ENCODE results near the gene FAM9C. TPM values are rescaled to one million over a fixed set of nuclear protein-coding genes. Genes with fewer than 3 reads are reported as not detected.

FAM9C gene
- total and polyA plus RNA-seq, 2 donors from 2014 or later, result not detected

- no peak for DNase-seq
- H3K4me3 ChIP-seq (ENCODE audit: low read length in 3 of 3), result peak overlapping the region in 1 of 3 donors; percentile 41
- no peaks in the 10 kb centered on the region for H3K9me3 ChIP-seq (ENCODE audit: control insufficient read depth in 2 of 3, insufficient read depth in 1 of 3, low read length in 3 of 3)
- peak overlapping the region in 1 of 2 donors; percentile 47 for H3K27ac ChIP-seq (ENCODE audit: low read depth in 2 of 2, low read length in 2 of 2)
- FAIRE-seq, result no peak
- no peak overlapping the region for H3K9ac ChIP-seq (ENCODE audit: low read length in 3 of 3)
- H3K36me3 ChIP-seq (ENCODE audit: control insufficient read depth in 2 of 3, insufficient read depth in 3 of 3, low read length in 3 of 3), result no peaks in the 10 kb centered on the region
- H3K27me3 ChIP-seq (ENCODE audit: control insufficient read depth, insufficient read depth, low read length), result no peaks in the 10 kb centered on the region
- intact Hi-C loops (cut with DNase I), result no loop called here
- H3K4me1 ChIP-seq (ENCODE audit: control insufficient read depth in 2 of 3, insufficient read depth in 2 of 3, low read depth in 1 of 3, low read length in 3 of 3), result peaks cover 0 to 10% (median 0%) of the 10 kb centered on the region in 3 donors
- no peak for TF ChIP-seq CTCF (IDR thresholded peaks at IDR 0.05; ENCODE audit: borderline replicate concordance, extremely low read depth, insufficient read depth)
These were observed 14.9 kb downstream of the FAM9C start for GRCh38 chrX:13029637-13029886.

- FAIRE-seq (no peak), DNase-seq (peak in 4 of 5 donors; percentile 39 to 89 (median 76))
- Histone ChIP-seq H3K27me3 (ENCODE audit: control insufficient read depth, insufficient read depth, low read length) (no peaks in the 10 kb centered on the region), H3K9me3 (ENCODE audit: control insufficient read depth in 2 of 3, insufficient read depth in 1 of 3, low read length in 3 of 3) (no peaks in the 10 kb centered on the region), H3K4me3 (ENCODE audit: low read length in 3 of 3) (peak overlapping the region in 1 of 3 donors; percentile 41), H3K36me3 (ENCODE audit: control insufficient read depth in 2 of 3, insufficient read depth in 3 of 3, low read length in 3 of 3) (no peaks in the 10 kb centered on the region), H3K4me1 (ENCODE audit: control insufficient read depth in 2 of 3, insufficient read depth in 2 of 3, low read depth in 1 of 3, low read length in 3 of 3) (peaks cover 0 to 10% (median 0%) of the 10 kb centered on the region in 3 donors), H3K27ac (ENCODE audit: low read depth in 2 of 2, low read length in 2 of 2) (peak overlapping the region; percentile 34 to 41), H3K9ac (ENCODE audit: low read length in 3 of 3) (no peak overlapping the region)
- intact Hi-C loops (cut with DNase I), result no loop called here
- no peak for TF ChIP-seq CTCF (IDR thresholded peaks at IDR 0.05; ENCODE audit: borderline replicate concordance, extremely low read depth, insufficient read depth)
These were observed 15.4 kb downstream of the FAM9C start for GRCh38 chrX:13028871-13029636.

GRCh38 chrX:13026877-13027652 is 17.4 kb downstream of the FAM9C start:
- no peak overlapping the region for H3K4me3 ChIP-seq (ENCODE audit: low read length in 3 of 3)
- FAIRE-seq, result no peak
- H3K27me3 ChIP-seq (ENCODE audit: control insufficient read depth, insufficient read depth, low read length), result no peaks in the 10 kb centered on the region
- H3K9me3 ChIP-seq (ENCODE audit: control insufficient read depth in 2 of 3, insufficient read depth in 1 of 3, low read length in 3 of 3), result no peaks in the 10 kb centered on the region
- TF ChIP-seq CTCF (IDR thresholded peaks at IDR 0.05; ENCODE audit: borderline replicate concordance, extremely low read depth, insufficient read depth), result no peak
- DNase-seq, result no peak
- H3K27ac ChIP-seq (ENCODE audit: low read depth in 2 of 2, low read length in 2 of 2), result no peak overlapping the region
- intact Hi-C loops (cut with DNase I), result no loop called here
- H3K36me3 ChIP-seq (ENCODE audit: control insufficient read depth in 2 of 3, insufficient read depth in 3 of 3, low read length in 3 of 3), result no peaks in the 10 kb centered on the region
- H3K9ac ChIP-seq (ENCODE audit: low read length in 3 of 3), result no peak overlapping the region
- peaks cover 0 to 10% (median 0%) of the 10 kb centered on the region in 3 donors for H3K4me1 ChIP-seq (ENCODE audit: control insufficient read depth in 2 of 3, insufficient read depth in 2 of 3, low read depth in 1 of 3, low read length in 3 of 3)
